Activated T-helper 1 cell treated with anti-CD3 and anti-CD28 coated beads, Interleukin-12 subunit alpha, Interleukin-12 subunit beta, Interleukin-2, Interleukin-4 antibody, amounts not matched to agents 30 ng/mL and 10 ng/mL and 1 ng/mL, durations not matched to agents 14 hours and 24 hours and 36 hours (primary cell): ENCODE measurements around the gene BSN. TPM values are rescaled to one million over a fixed set of nuclear protein-coding genes. Genes with fewer than 3 reads are reported as not detected.
A peak's percentile ranks its signal among the peaks of the same experiment; 100 is the strongest.

Experiments used
- DNase-seq: peaks from one replicate; pipeline ENCODE4 v3.0.0; 2021; ENCODE audit warnings: low spot score
- H3K27ac Mint-ChIP-seq: one replicate; pipeline ENCODE4 v1.8.0; 2021; ENCODE audit warnings: mild to moderate bottlenecking, mixed read lengths
- H3K27me3 Mint-ChIP-seq: one replicate; pipeline ENCODE4 v1.8.0; 2022; ENCODE audit warnings: mild to moderate bottlenecking, moderate library complexity, mixed read lengths; ENCODE audit not compliant: insufficient read depth
- H3K36me3 Mint-ChIP-seq: one replicate; pipeline ENCODE4 v1.8.0; 2021; ENCODE audit warnings: low read depth, mixed read lengths
- H3K4me1 Mint-ChIP-seq: one replicate; pipeline ENCODE4 v1.8.0; 2021; ENCODE audit warnings: low read depth, mixed read lengths
- H3K4me3 Mint-ChIP-seq: one replicate; pipeline ENCODE4 v1.8.0; 2021; ENCODE audit warnings: mild to moderate bottlenecking, moderate library complexity, mixed read lengths
- H3K9me3 Mint-ChIP-seq: one replicate; pipeline ENCODE4 v1.8.0; 2021; ENCODE audit warnings: mixed read lengths
- intact Hi-C: fragments of 100-400 bp; cut with micrococcal nuclease; formaldehyde crosslinking; loops from one replicate; pipeline ENCODE4 v1.15.1; 2024
- total RNA-seq: library from RNA; stranded (reverse); gene quantifications from 2 replicates; pipeline ENCODE4 v1.2.3, GENCODE V29; 2022

The BSN gene
- total RNA-seq, 1 donor from 2014 or later: 0.13 TPM

DNA sequence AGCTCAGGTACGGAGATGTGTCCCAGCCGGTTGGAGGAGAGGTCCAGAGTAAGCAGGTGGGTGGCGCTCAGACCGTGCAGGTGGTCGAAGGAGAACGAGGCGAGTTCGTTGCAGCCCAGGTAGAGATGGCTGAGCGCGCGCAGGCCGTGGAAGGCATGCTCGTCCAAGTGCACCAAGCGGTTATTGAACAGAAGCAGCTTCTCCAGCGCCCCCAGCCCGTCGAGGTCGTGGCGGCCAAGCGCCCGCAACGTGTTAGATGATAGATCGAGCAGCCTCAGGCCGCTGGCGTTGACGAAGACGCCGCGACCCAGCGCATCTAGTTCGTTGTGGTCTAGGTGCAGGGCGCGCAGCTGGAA is 164.6 kb downstream of the BSN start:
- Mint-ChIP-seq H3K4me1 (peaks cover 35% of the 10 kb centered on the region), H3K27me3 (no peaks in the 10 kb centered on the region), H3K9me3 (no peaks in the 10 kb centered on the region), H3K4me3 (peak overlapping the region; percentile 83), H3K27ac (peak overlapping the region; percentile 48), H3K36me3 (peaks cover 21% of the 10 kb centered on the region)
- no peak for DNase-seq
- intact Hi-C loops: loop anchor here (1.0 kb wide), 3 partner anchors 16 to 45 kb away; partner anchors contain the start of genes APEH, MST1 and RNF123

DNA sequence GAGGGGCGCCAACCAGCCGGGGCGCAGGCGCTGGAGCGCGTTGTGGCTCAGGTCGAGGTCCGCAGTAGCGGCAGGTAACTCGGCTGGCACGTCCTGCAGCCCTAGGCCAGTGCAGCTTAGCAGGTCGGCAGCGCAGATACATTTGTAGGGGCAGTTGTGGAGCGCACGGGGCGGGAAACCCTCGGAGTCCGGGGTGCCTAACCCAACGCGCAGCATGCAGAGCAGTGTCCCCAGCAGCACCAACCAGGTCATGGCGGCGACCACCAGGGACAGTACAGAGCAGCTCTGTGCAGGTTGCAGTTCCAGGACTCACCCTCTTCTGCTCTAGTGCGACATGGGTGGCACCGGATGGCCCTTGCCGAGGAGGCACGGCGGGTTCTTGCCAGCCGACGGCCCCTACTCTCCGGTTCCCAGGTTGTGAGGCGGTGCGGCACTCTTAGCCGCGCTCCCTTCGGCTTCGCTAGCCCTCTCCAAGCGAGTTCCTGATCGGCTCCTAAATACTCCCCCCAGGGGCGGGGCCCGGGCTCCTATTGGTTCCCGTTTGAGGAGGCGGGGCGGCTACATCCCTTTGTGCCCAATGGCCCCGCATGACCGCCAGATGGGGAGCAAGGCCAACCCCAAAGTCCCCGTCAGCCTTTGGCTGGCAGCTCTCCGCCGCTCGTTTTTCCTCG is 165.1 kb downstream of the BSN start, which contains the start of gene AMIGO3:
AMIGO3 (minus strand) TSS at position 471 of the 671 bp plus-strand sequence; CDS start at position 252, 219 bp downstream.
- peak; percentile 89 for DNase-seq
- Mint-ChIP-seq H3K4me3 (peak within 1 kb of the TSS; percentile 83), H3K27me3 (no peaks in the 10 kb centered on the region), H3K36me3 (peaks cover 21% of the 10 kb centered on the region), H3K27ac (peak within 1 kb of the TSS; percentile 63), H3K4me1 (peaks cover 35% of the 10 kb centered on the region), H3K9me3 (no peaks in the 10 kb centered on the region)
- intact Hi-C loops: loop anchor here (1.0 kb wide), 3 partner anchors 16 to 45 kb away; partner anchors contain the start of genes APEH, MST1 and RNF123

Other genes with a start within 250 kb of the BSN start
- gene USP4, start 214.4 kb upstream of the BSN start, total RNA-seq: 84.4 and 90.2 TPM in 2 replicates
- 181 and 188 TPM in 2 replicates for gene GPX1, start 196.1 kb upstream of the BSN start, total RNA-seq
- 376 and 381 TPM in 2 replicates for gene RHOA, start 142.5 kb upstream of the BSN start, total RNA-seq
- gene TCTA, start 142.1 kb upstream of the BSN start, total RNA-seq: 27.8 and 30.0 TPM in 2 replicates
- gene AMT, start 132.0 kb upstream of the BSN start, total RNA-seq: 2.2 and 2.7 TPM in 2 replicates
- gene NICN1, start 125.2 kb upstream of the BSN start, total RNA-seq: 13.5 and 14.1 TPM in 2 replicates
- 20.5 and 23.7 TPM in 2 replicates for gene DAG1, start 84.2 kb upstream of the BSN start, total RNA-seq
- 113 and 115 TPM in 2 replicates for gene APEH, start 119.9 kb downstream of the BSN start, total RNA-seq
- gene MST1, start 135.0 kb downstream of the BSN start, total RNA-seq: 6.5 and 8.2 TPM in 2 replicates
- 53.8 and 54.3 TPM in 2 replicates for gene RNF123, start 135.1 kb downstream of the BSN start, total RNA-seq
- 0.39 TPM in 1 of 2 replicates, not detected in the other for gene AMIGO3, start 165.2 kb downstream of the BSN start, total RNA-seq
- 49.1 and 49.2 TPM in 2 replicates for gene GMPPB, start 169.5 kb downstream of the BSN start, total RNA-seq
- 49.3 and 52.4 TPM in 2 replicates for gene IP6K1, start 232.1 kb downstream of the BSN start, total RNA-seq
- gene CDHR4, start 245.4 kb downstream of the BSN start, total RNA-seq: not detected in 2 replicates
- gene INKA1, start 248.8 kb downstream of the BSN start, total RNA-seq: 1.3 and 2.7 TPM in 2 replicates